ENCODE results near the gene ROGDI. TPM values are rescaled to one million over a fixed set of nuclear protein-coding genes. Genes with fewer than 3 reads are reported as not detected.
A peak's percentile ranks its signal among the peaks of the same experiment; 100 is the strongest.

Gene ROGDI
- total RNA-seq, 1 donor from 2014 or later, result 39.6 TPM

- H3K4me3 ChIP-seq (ENCODE audit: low read depth, low read length), result no peak overlapping the region
- TF ChIP-seq CTCF (conservative IDR thresholded peaks at IDR 0.05; ENCODE audit: low read depth, low read length), result no peak
- DNase-seq (ENCODE audit: low read depth), result no peak
These were observed 1.7 kb upstream of the ROGDI start for GRCh38 chr16:4803898-4804762.

GRCh38 chr16:4803401-4803844 lies 990 bp upstream of the ROGDI start:
- no peak for DNase-seq (ENCODE audit: low read depth)
- H3K4me3 ChIP-seq (ENCODE audit: low read depth, low read length), result peak overlapping the region; percentile 72
- TF ChIP-seq CTCF (conservative IDR thresholded peaks at IDR 0.05; ENCODE audit: low read depth, low read length), result no peak

- H3K4me3 ChIP-seq (ENCODE audit: low read depth, low read length), result peak overlapping the region; percentile 72
- TF ChIP-seq CTCF (conservative IDR thresholded peaks at IDR 0.05; ENCODE audit: low read depth, low read length), result no peak
- peak; percentile 27 for DNase-seq (ENCODE audit: low read depth)
These were observed 340 bp upstream of the ROGDI start for GRCh38 chr16:4802659-4803287.

- no peak for TF ChIP-seq CTCF (conservative IDR thresholded peaks at IDR 0.05; ENCODE audit: low read depth, low read length)
- peak overlapping the region; percentile 72 for H3K4me3 ChIP-seq (ENCODE audit: low read depth, low read length)
- DNase-seq (ENCODE audit: low read depth), result no peak
These were observed 1.1 kb downstream of the ROGDI start for GRCh38 chr16:4801051-4801961.

DNA sequence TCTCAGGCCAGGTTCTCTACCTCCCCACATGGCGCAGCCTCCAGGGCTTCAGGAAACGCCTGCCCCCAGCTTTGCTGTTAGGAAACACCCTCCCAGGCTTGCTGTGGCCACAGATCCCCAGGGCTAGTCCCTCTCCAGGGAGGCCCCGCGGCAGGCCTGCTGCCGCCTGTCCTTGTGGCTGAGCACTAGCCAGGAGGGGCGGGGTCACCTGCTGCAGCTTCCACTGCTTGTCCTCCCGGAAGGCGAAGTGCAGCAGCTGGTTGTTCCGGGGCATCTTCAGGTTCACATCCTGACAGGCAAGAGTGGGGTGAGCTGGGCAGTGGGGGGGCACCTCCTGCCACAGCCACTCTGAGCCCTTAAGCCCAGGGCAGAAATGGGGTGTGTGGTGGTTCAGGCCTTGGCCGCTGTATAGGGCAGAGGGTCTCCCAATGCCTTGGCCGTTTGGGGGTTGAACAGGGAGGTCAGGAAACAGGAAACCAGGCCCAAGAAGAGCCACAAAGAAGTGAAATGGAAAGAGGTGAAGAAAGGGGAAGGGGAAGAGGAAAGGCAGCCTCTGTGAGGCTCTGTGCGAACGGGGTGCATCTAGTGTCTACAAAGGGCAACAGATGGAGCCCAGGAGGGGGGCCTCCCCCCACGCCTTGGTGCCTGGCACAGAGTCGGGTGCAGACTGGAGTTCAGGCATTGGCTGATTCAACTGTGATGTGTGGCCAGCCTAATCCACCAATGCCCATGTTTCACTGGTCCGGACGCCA lies 2.0 kb downstream of the ROGDI start:
- TF ChIP-seq CTCF (conservative IDR thresholded peaks at IDR 0.05; ENCODE audit: low read depth, low read length), result no peak
- DNase-seq (ENCODE audit: low read depth), result no peak
- no peak overlapping the region for H3K4me3 ChIP-seq (ENCODE audit: low read depth, low read length)

Data from epithelial cell of proximal tubule (primary cell).